Osteoblast (primary cell): ENCODE results near the gene PRRX1. TPM values are rescaled to one million over a fixed set of nuclear protein-coding genes. Genes with fewer than 3 reads are reported as not detected.

ENCODE experiments used
- DNase-seq: peaks from one replicate; pipeline ENCODE4 v3.0.0; 2011; ENCODE audit warnings: low spot score, mixed read lengths; ENCODE audit not compliant: insufficient read length; ENCODE audit errors: missing footprints
- H2AFZ ChIP-seq: 2 replicates; pipeline ENCODE4 v1.6.0; 2011; ENCODE audit warnings: mild to moderate bottlenecking, low read length
- H3K27ac ChIP-seq: 2 replicates; pipeline ENCODE4 v1.5.1; 2011; ENCODE audit warnings: mild to moderate bottlenecking, low read depth, low read length, moderate library complexity
- H3K27me3 ChIP-seq: 2 replicates; pipeline ENCODE4 v1.6.0; 2012; ENCODE audit warnings: mild to moderate bottlenecking, control low read depth, inconsistent platforms, low read length, moderate library complexity; ENCODE audit not compliant: insufficient read depth
- H3K36me3 ChIP-seq: 2 replicates; pipeline ENCODE4 v1.5.1; 2011; ENCODE audit warnings: mild to moderate bottlenecking, low read length, control low read depth, moderate library complexity; ENCODE audit not compliant: insufficient read depth
- H3K4me1 ChIP-seq: 2 replicates; pipeline ENCODE4 v1.5.1; 2011; ENCODE audit warnings: mild to moderate bottlenecking, low read length, control low read depth, moderate library complexity; ENCODE audit not compliant: insufficient read depth
- H3K4me2 ChIP-seq: 2 replicates; pipeline ENCODE4 v1.6.0; 2011; ENCODE audit warnings: mild to moderate bottlenecking, low read length; ENCODE audit not compliant: insufficient read depth
- H3K4me3 ChIP-seq: fragments of 200-600 bp; sonication (generic); 3 replicates; pipeline ENCODE4 v1.5.1; 2012; ENCODE audit warnings: mild to moderate bottlenecking, low read length, inconsistent platforms; ENCODE audit not compliant: insufficient read depth
- H3K79me2 ChIP-seq: 2 replicates; pipeline ENCODE4 v1.6.0; 2012; ENCODE audit warnings: mild to moderate bottlenecking, low read length, control low read depth, inconsistent platforms; ENCODE audit not compliant: insufficient read depth
- H3K9me3 ChIP-seq: 2 replicates; pipeline ENCODE4 v1.5.1; 2011; ENCODE audit warnings: low read depth, low read length, control low read depth
- H4K20me1 ChIP-seq: 2 replicates; pipeline ENCODE4 v1.6.0; 2012; ENCODE audit warnings: mild to moderate bottlenecking, low read length, control low read depth; ENCODE audit not compliant: insufficient read depth
- total RNA-seq: library from RNA; depleted of rRNA; stranded (reverse); fragments of >200 nt; gene quantifications from 2 replicates; pipeline ENCODE4 v1.2.3, GENCODE V29; 2012
- TF ChIP-seq, protein P1 (sequence below): IDR thresholded peaks from 2 replicates; pipeline ENCODE4 v1.5.1; 2011; ENCODE audit warnings: mild to moderate bottlenecking, low read depth, low read length, moderate library complexity; ENCODE audit errors: extremely low read depth

PRRX1 gene
- total RNA-seq, 1 donor, result 307 TPM

GRCh38 chr1:170657275-170657853 is 6.6 kb upstream of the PRRX1 start:
- no peak overlapping the region for H3K27ac ChIP-seq
- no peaks in the 10 kb centered on the region for H4K20me1 ChIP-seq
- no peaks in the 10 kb centered on the region for H3K9me3 ChIP-seq
- H2AFZ ChIP-seq, result no peak overlapping the region
- H3K36me3 ChIP-seq, result no peaks in the 10 kb centered on the region
- no peak overlapping the region for H3K4me3 ChIP-seq
- peaks cover 4% of the 10 kb centered on the region for H3K4me1 ChIP-seq
- H3K79me2 ChIP-seq, result no peaks in the 10 kb centered on the region
- TF ChIP-seq, protein P1, sequence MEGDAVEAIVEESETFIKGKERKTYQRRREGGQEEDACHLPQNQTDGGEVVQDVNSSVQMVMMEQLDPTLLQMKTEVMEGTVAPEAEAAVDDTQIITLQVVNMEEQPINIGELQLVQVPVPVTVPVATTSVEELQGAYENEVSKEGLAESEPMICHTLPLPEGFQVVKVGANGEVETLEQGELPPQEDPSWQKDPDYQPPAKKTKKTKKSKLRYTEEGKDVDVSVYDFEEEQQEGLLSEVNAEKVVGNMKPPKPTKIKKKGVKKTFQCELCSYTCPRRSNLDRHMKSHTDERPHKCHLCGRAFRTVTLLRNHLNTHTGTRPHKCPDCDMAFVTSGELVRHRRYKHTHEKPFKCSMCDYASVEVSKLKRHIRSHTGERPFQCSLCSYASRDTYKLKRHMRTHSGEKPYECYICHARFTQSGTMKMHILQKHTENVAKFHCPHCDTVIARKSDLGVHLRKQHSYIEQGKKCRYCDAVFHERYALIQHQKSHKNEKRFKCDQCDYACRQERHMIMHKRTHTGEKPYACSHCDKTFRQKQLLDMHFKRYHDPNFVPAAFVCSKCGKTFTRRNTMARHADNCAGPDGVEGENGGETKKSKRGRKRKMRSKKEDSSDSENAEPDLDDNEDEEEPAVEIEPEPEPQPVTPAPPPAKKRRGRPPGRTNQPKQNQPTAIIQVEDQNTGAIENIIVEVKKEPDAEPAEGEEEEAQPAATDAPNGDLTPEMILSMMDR, result no peak
- no peaks in the 10 kb centered on the region for H3K27me3 ChIP-seq
- H3K4me2 ChIP-seq, result no peak overlapping the region
- no peak for DNase-seq

DNA sequence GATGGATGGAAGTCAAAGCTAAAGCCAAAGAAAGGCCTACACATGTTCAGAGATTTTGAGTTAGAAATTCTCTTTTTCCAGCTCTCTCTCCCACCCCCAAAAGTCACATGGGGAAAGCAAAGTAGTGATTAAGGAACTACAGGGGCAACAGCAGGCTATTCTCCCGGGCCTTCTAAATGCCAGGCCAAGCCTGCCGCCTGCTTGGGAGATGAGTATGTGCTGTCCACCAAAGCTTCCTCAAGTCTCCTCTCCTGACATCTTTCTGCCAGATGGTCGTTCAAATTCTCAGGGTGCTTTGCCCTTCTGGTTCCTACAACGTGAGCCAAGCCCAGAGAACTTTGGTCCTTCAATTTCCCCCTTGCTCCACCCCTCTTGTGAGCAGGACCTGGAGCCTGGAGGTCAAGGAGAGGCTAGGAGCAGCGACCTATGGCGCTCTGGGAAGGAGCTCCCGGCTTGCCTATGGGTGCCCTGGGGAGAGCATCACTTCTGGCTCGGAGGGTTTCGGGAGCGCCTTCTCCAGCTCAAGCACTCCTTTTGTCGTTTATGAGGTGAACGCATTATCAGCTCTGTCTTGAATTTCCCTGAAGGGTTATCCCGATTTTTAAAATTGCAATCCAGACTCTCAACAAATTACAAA is 4.4 kb upstream of the PRRX1 start:
- Histone ChIP-seq H3K4me1 (peaks cover 9% of the 10 kb centered on the region), H3K9me3 (no peaks in the 10 kb centered on the region), H3K36me3 (no peaks in the 10 kb centered on the region), H3K4me3 (no peak overlapping the region), H3K27me3 (no peaks in the 10 kb centered on the region), H3K27ac (no peak overlapping the region), H2AFZ (no peak overlapping the region), H3K79me2 (peaks cover 12% of the 10 kb centered on the region), H4K20me1 (no peaks in the 10 kb centered on the region), H3K4me2 (no peak overlapping the region)
- no peak for DNase-seq
- TF ChIP-seq, protein P1, result no peak

DNA sequence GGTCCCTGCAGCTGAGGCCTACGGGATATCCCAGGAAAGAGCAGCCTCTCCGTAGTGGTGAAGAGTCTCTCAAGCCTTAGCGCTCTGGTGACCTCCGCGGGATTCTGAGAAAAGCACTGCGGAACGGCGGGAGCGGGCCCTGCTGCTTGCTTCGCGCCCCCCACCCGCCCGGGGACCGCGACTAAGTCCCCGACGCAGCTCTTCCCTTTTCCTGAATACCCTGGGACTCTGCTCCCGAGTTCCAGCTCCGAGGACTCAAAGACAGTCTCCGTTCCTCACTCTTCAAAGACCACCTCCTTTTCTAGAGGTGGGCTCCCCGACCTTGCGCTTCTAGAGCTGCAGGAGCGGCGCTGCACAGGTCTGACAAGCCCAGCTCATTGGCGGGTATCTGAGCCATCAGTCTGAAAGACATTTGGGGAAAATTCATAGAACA is 3.6 kb upstream of the PRRX1 start:
- no peaks in the 10 kb centered on the region for H3K27me3 ChIP-seq
- H4K20me1 ChIP-seq, result no peaks in the 10 kb centered on the region
- peaks cover 10% of the 10 kb centered on the region for H3K4me1 ChIP-seq
- H2AFZ ChIP-seq, result no peak overlapping the region
- TF ChIP-seq, protein P1, result no peak
- no peak overlapping the region for H3K4me3 ChIP-seq
- DNase-seq, result no peak
- no peak overlapping the region for H3K27ac ChIP-seq
- peaks cover 20% of the 10 kb centered on the region for H3K79me2 ChIP-seq
- no peaks in the 10 kb centered on the region for H3K36me3 ChIP-seq
- no peaks in the 10 kb centered on the region for H3K9me3 ChIP-seq
- H3K4me2 ChIP-seq, result no peak overlapping the region

DNA sequence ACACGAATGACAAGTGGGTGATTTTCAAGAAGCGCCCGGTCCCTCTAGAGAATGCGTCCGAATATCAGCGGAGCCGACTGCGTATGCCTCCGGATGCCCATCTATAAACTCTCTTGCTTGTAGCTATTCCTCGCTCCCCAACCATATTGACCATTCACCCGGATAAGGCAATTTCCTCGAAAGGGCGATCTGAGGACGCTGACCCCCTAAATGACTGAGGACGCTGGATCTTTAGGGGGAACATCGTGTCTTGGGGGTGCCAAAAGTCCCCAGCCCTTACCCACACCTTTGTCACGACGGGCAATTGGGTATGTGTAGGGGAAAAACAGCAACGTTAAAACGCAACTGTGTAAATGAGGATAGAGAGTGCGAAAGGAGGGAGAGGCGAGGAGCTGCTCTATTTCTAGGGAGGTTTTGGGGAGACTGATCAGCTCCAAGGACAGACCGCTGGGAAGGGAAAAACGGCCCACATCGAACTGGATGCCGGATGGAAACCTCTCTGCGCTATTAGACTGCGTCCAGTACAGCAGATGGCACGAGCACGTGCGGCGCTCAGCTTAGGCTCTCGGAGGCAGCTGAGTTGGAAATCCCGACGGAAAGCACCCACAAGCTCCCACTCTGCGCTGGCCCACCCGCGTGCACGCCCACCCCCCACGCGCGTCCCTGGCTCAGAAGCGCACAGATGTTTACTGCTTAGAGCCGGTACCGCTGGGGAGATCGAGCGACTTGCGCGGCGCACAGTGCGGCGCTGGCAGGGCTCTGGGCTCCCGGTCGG is 2.9 kb upstream of the PRRX1 start:
- H3K4me1 ChIP-seq, result peaks cover 16% of the 10 kb centered on the region
- no peaks in the 10 kb centered on the region for H4K20me1 ChIP-seq
- peaks cover 27% of the 10 kb centered on the region for H3K79me2 ChIP-seq
- H3K9me3 ChIP-seq, result no peaks in the 10 kb centered on the region
- H3K4me2 ChIP-seq, result peak overlapping the region; percentile 98
- no peak for DNase-seq
- H3K36me3 ChIP-seq, result no peaks in the 10 kb centered on the region
- H3K4me3 ChIP-seq, result peak overlapping the region; percentile 100
- peak overlapping the region; percentile 82 for H2AFZ ChIP-seq
- H3K27me3 ChIP-seq, result no peaks in the 10 kb centered on the region
- H3K27ac ChIP-seq, result no peak overlapping the region
- TF ChIP-seq, protein P1, result no peak
